ENCODE measurements around the gene DFFB. TPM values are rescaled to one million over a fixed set of nuclear protein-coding genes. Genes with fewer than 3 reads are reported as not detected.

The DFFB gene
- total and polyA plus RNA-seq, 9 of the 15 experiments (the other 6 are each of a cell fraction or from before 2014, with no cell fraction given), result 2.3 to 15.8 (median 11.5) TPM

DNA sequence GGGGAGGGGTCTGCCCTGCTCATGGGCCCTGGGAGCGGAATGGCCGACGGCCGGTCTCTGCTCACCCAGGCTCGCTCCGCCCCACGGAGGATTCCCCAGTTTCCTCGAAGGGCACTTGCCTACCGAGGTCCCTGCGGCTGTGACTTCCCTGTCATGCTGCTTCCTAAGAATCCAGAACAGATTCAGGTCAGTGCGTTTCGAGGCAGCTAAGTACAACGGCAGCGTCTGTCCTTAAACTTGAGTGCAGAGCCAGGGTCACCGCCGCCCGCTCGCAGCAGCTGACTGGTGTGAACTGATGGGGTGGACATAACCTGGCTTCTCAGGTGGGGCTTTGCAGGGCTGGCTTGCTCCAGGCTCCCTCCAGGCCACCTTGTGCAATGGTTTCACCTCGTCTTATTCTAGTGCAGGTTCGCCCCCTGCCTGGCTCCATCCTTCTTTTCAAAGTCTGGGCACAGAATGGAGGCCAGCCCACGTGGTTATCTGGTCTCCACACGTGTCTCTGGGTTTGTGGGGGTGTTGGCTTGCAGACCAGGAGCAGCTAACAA is 50.4 kb downstream of the DFFB start:
- Histone ChIP-seq H3K36me3 (ENCODE audit: control insufficient read depth, insufficient read depth, low read length) (no peaks in the 10 kb centered on the region), H2AFZ (ENCODE audit: low read depth, low read length) (no peak overlapping the region), H4K20me1 (replicated peaks; ENCODE audit: control insufficient read depth, insufficient read depth, low read length) (peaks cover 13% of the 10 kb centered on the region; the same call in 1 of the 2 replicates), H3K4me1 (replicated peaks in 1 of 2; ENCODE audit: control insufficient read depth in 2 of 2, insufficient read depth in 2 of 2, low read length in 2 of 2) (peaks cover 10 to 63% of the 10 kb centered on the region in 2 experiments; a peak in 4 of 5 replicates), H3K9ac (ENCODE audit: insufficient read depth in 1 of 2, low read depth in 2 of 2, low read length in 2 of 2) (peak overlapping the region in 1 of 2 experiments; percentile 79; a peak in 2 of 4 replicates), H3K9me1 (ENCODE audit: control insufficient read depth, insufficient read depth, low read length) (no peaks in the 10 kb centered on the region), H3K4me2 (ENCODE audit: insufficient read depth, low read length) (no peak overlapping the region), H3K27ac (ENCODE audit: extremely low read depth, low read depth, low read length) (no peak overlapping the region), H3K27me3 (ENCODE audit: control insufficient read depth in 2 of 2, insufficient read depth in 2 of 2, low read length in 2 of 2) (peaks cover 0 to 21% of the 10 kb centered on the region in 2 experiments; a peak in 4 of 5 replicates), H3K9me3 (replicated peaks; ENCODE audit: control insufficient read depth, insufficient read depth, low read depth, low read length) (no peaks in the 10 kb centered on the region), H3K4me3 (no peak overlapping the region), H3K79me2 (ENCODE audit: control insufficient read depth, insufficient read depth, low read length) (no peaks in the 10 kb centered on the region)
- ChIA-PET POLR2A (interaction anchor here (0.6 to 0.9 kb wide), 5 partner anchors 122 to 487 kb away, joined by 3 read pairs; no protein-coding TSS in a partner anchor), CTCF (ENCODE audit: low intra/inter-chr PET ratio) (interaction anchor here (0.9 kb wide), 1 partner anchor 122 kb away, joined by 7 read pairs; no protein-coding TSS in a partner anchor)
- intact Hi-C loops (cut with micrococcal nuclease) (loop anchor here (1.0 kb wide), 1 partner anchor 122 kb away; no protein-coding TSS in a partner anchor), in situ Hi-C loops (cut with MboI) (no loop called here)
- FAIRE-seq (peak; percentile 26), ATAC-seq (no peak), DNase-seq (ENCODE audit: extremely low read depth in 1 of 4, low spot score in 3 of 4) (peak in 1 of 4 experiments; percentile 46)
- 49% methylated on average over 22 of the region's 22 CpGs for WGBS (ENCODE audit: insufficient coverage, low coverage, missing lambda C conversion rate)
- no TSS peak for BruUV-seq (replicated peaks)
- TF ChIP-seq, protein P1, sequence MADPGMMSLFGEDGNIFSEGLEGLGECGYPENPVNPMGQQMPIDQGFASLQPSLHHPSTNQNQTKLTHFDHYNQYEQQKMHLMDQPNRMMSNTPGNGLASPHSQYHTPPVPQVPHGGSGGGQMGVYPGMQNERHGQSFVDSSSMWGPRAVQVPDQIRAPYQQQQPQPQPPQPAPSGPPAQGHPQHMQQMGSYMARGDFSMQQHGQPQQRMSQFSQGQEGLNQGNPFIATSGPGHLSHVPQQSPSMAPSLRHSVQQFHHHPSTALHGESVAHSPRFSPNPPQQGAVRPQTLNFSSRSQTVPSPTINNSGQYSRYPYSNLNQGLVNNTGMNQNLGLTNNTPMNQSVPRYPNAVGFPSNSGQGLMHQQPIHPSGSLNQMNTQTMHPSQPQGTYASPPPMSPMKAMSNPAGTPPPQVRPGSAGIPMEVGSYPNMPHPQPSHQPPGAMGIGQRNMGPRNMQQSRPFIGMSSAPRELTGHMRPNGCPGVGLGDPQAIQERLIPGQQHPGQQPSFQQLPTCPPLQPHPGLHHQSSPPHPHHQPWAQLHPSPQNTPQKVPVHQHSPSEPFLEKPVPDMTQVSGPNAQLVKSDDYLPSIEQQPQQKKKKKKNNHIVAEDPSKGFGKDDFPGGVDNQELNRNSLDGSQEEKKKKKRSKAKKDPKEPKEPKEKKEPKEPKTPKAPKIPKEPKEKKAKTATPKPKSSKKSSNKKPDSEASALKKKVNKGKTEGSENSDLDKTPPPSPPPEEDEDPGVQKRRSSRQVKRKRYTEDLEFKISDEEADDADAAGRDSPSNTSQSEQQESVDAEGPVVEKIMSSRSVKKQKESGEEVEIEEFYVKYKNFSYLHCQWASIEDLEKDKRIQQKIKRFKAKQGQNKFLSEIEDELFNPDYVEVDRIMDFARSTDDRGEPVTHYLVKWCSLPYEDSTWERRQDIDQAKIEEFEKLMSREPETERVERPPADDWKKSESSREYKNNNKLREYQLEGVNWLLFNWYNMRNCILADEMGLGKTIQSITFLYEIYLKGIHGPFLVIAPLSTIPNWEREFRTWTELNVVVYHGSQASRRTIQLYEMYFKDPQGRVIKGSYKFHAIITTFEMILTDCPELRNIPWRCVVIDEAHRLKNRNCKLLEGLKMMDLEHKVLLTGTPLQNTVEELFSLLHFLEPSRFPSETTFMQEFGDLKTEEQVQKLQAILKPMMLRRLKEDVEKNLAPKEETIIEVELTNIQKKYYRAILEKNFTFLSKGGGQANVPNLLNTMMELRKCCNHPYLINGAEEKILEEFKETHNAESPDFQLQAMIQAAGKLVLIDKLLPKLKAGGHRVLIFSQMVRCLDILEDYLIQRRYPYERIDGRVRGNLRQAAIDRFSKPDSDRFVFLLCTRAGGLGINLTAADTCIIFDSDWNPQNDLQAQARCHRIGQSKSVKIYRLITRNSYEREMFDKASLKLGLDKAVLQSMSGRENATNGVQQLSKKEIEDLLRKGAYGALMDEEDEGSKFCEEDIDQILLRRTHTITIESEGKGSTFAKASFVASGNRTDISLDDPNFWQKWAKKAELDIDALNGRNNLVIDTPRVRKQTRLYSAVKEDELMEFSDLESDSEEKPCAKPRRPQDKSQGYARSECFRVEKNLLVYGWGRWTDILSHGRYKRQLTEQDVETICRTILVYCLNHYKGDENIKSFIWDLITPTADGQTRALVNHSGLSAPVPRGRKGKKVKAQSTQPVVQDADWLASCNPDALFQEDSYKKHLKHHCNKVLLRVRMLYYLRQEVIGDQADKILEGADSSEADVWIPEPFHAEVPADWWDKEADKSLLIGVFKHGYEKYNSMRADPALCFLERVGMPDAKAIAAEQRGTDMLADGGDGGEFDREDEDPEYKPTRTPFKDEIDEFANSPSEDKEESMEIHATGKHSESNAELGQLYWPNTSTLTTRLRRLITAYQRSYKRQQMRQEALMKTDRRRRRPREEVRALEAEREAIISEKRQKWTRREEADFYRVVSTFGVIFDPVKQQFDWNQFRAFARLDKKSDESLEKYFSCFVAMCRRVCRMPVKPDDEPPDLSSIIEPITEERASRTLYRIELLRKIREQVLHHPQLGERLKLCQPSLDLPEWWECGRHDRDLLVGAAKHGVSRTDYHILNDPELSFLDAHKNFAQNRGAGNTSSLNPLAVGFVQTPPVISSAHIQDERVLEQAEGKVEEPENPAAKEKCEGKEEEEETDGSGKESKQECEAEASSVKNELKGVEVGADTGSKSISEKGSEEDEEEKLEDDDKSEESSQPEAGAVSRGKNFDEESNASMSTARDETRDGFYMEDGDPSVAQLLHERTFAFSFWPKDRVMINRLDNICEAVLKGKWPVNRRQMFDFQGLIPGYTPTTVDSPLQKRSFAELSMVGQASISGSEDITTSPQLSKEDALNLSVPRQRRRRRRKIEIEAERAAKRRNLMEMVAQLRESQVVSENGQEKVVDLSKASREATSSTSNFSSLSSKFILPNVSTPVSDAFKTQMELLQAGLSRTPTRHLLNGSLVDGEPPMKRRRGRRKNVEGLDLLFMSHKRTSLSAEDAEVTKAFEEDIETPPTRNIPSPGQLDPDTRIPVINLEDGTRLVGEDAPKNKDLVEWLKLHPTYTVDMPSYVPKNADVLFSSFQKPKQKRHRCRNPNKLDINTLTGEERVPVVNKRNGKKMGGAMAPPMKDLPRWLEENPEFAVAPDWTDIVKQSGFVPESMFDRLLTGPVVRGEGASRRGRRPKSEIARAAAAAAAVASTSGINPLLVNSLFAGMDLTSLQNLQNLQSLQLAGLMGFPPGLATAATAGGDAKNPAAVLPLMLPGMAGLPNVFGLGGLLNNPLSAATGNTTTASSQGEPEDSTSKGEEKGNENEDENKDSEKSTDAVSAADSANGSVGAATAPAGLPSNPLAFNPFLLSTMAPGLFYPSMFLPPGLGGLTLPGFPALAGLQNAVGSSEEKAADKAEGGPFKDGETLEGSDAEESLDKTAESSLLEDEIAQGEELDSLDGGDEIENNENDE (IDR thresholded peaks at IDR 0.05; ENCODE audit: low read depth, low read length), result no peak
- TF ChIP-seq ZNF778 (CRISPR knock-in tag; IDR thresholded peaks at IDR 0.05) (no peak), ZNF324 (CRISPR knock-in tag; IDR thresholded peaks at IDR 0.05) (no peak), L3MBTL2 (IDR thresholded peaks at IDR 0.05) (peak; percentile 57)
- TF ChIP-seq, protein P2, sequence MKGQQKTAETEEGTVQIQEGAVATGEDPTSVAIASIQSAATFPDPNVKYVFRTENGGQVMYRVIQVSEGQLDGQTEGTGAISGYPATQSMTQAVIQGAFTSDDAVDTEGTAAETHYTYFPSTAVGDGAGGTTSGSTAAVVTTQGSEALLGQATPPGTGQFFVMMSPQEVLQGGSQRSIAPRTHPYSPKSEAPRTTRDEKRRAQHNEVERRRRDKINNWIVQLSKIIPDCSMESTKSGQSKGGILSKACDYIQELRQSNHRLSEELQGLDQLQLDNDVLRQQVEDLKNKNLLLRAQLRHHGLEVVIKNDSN (CRISPR knock-in tag; IDR thresholded peaks at IDR 0.05), result peak; percentile 62; the same call in 1 of the 2 replicates
- TF ChIP-seq, protein P3, sequence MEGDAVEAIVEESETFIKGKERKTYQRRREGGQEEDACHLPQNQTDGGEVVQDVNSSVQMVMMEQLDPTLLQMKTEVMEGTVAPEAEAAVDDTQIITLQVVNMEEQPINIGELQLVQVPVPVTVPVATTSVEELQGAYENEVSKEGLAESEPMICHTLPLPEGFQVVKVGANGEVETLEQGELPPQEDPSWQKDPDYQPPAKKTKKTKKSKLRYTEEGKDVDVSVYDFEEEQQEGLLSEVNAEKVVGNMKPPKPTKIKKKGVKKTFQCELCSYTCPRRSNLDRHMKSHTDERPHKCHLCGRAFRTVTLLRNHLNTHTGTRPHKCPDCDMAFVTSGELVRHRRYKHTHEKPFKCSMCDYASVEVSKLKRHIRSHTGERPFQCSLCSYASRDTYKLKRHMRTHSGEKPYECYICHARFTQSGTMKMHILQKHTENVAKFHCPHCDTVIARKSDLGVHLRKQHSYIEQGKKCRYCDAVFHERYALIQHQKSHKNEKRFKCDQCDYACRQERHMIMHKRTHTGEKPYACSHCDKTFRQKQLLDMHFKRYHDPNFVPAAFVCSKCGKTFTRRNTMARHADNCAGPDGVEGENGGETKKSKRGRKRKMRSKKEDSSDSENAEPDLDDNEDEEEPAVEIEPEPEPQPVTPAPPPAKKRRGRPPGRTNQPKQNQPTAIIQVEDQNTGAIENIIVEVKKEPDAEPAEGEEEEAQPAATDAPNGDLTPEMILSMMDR (IDR thresholded peaks at IDR 0.05 in 2 of 3, conservative IDR thresholded peaks at IDR 0.05 in 1 of 3; ENCODE audit: insufficient read depth in 2 of 3, low read depth in 1 of 3, low read length in 3 of 3), result 0 out of 6 replicates have a peak, but pooled peaks of 1 of the 3 experiments have one; percentile 16

Measured in K562 (cell line).